Astrocyte (in vitro differentiated cells and primary cell): Measurements from ENCODE around the gene KCP. TPM values are rescaled to one million over a fixed set of nuclear protein-coding genes. Genes with fewer than 3 reads are reported as not detected.
A peak's percentile ranks its signal among the peaks of the same experiment; 100 is the strongest.

Source experiments
- DNase-seq: peaks from one replicate; pipeline ENCODE4 v3.0.0-alpha.2; 2010; ENCODE audit warnings: low read depth
- FAIRE-seq: peaks from 2 replicates; lab custom pipeline; 2011; peaks lifted over from hg19 to GRCh38; lab: Jason Lieb, UNC
- H2AFZ ChIP-seq: 2 replicates; pipeline ENCODE4 v1.6.0; 2012; ENCODE audit warnings: low read depth, low read length, inconsistent platforms
- H3K27ac ChIP-seq: 2 replicates; pipeline ENCODE4 v1.5.1; 2011; ENCODE audit warnings: low read depth, low read length, inconsistent platforms
- H3K27me3 ChIP-seq: 2 replicates; pipeline ENCODE4 v1.6.0; 2011; ENCODE audit warnings: low read length, inconsistent platforms; ENCODE audit not compliant: insufficient read depth
- H3K36me3 ChIP-seq: 2 replicates; pipeline ENCODE4 v1.5.1; 2011; ENCODE audit warnings: low read length, inconsistent platforms; ENCODE audit not compliant: insufficient read depth
- H3K4me1 ChIP-seq: 2 replicates; pipeline ENCODE4 v1.5.1; 2011; ENCODE audit warnings: low read length, inconsistent platforms; ENCODE audit not compliant: insufficient read depth
- H3K4me2 ChIP-seq: 2 replicates; pipeline ENCODE4 v1.6.0; 2012; ENCODE audit warnings: low read length, inconsistent platforms
- H3K4me3 ChIP-seq: 2 replicates; pipeline ENCODE4 v1.5.1; 2011; ENCODE audit warnings: low read depth, mild to moderate bottlenecking, low read length, inconsistent platforms; ENCODE audit not compliant: insufficient read depth
- H3K79me2 ChIP-seq: 2 replicates; pipeline ENCODE4 v1.6.0; 2012; ENCODE audit warnings: mild to moderate bottlenecking, low read length, inconsistent platforms; ENCODE audit not compliant: insufficient read depth
- H3K9ac ChIP-seq: 2 replicates; pipeline ENCODE4 v1.6.0; 2012; ENCODE audit warnings: mild to moderate bottlenecking, low read length, inconsistent platforms
- H3K9me3 ChIP-seq: 2 replicates; pipeline ENCODE4 v1.5.1; 2012; ENCODE audit warnings: low read depth, mild to moderate bottlenecking, low read length, inconsistent platforms; ENCODE audit not compliant: insufficient read depth
- H4K20me1 ChIP-seq: 2 replicates; pipeline ENCODE4 v1.6.0; 2012; ENCODE audit warnings: low read length, inconsistent platforms; ENCODE audit not compliant: insufficient read depth
- H3K27ac Mint-ChIP-seq: one replicate; pipeline ENCODE4 v1.8.0; 2021; ENCODE audit warnings: mild to moderate bottlenecking, mixed read lengths; ENCODE audit not compliant: unreplicated experiment
- H3K27me3 Mint-ChIP-seq: one replicate; pipeline ENCODE4 v1.8.0; 2021; ENCODE audit warnings: low read depth, mixed read lengths; ENCODE audit not compliant: unreplicated experiment
- H3K36me3 Mint-ChIP-seq: one replicate; pipeline ENCODE4 v1.8.0; 2021; ENCODE audit warnings: low read depth, mixed read lengths; ENCODE audit not compliant: unreplicated experiment
- H3K4me1 Mint-ChIP-seq: one replicate; pipeline ENCODE4 v1.8.0; 2021; ENCODE audit warnings: low read depth, mixed read lengths; ENCODE audit not compliant: unreplicated experiment
- H3K4me3 Mint-ChIP-seq: one replicate; pipeline ENCODE4 v1.8.0; 2021; ENCODE audit warnings: mild to moderate bottlenecking, moderate library complexity, mixed read lengths; ENCODE audit not compliant: unreplicated experiment
- H3K9me3 Mint-ChIP-seq: one replicate; pipeline ENCODE4 v1.8.0; 2021; ENCODE audit warnings: mild to moderate bottlenecking, mixed read lengths; ENCODE audit not compliant: unreplicated experiment
- CTCF ChIP-seq: IDR thresholded peaks from 2 replicates; pipeline ENCODE4 v1.5.1; 2011; ENCODE audit warnings: low read depth, mild to moderate bottlenecking, inconsistent platforms, low read length, moderate library complexity; ENCODE audit not compliant: insufficient read depth
- EZH2 ChIP-seq: IDR thresholded peaks from 2 replicates; pipeline ENCODE4 v1.6.1; 2012; ENCODE audit warnings: mild to moderate bottlenecking, low read length, inconsistent platforms; ENCODE audit not compliant: insufficient read depth
- total RNA-seq: library from RNA; stranded (reverse); gene quantifications from 2 replicates; pipeline ENCODE4 v1.2.1, GENCODE V29; 2021

Gene KCP
- total RNA-seq, 1 donor from 2014 or later: 0.20 TPM

DNA sequence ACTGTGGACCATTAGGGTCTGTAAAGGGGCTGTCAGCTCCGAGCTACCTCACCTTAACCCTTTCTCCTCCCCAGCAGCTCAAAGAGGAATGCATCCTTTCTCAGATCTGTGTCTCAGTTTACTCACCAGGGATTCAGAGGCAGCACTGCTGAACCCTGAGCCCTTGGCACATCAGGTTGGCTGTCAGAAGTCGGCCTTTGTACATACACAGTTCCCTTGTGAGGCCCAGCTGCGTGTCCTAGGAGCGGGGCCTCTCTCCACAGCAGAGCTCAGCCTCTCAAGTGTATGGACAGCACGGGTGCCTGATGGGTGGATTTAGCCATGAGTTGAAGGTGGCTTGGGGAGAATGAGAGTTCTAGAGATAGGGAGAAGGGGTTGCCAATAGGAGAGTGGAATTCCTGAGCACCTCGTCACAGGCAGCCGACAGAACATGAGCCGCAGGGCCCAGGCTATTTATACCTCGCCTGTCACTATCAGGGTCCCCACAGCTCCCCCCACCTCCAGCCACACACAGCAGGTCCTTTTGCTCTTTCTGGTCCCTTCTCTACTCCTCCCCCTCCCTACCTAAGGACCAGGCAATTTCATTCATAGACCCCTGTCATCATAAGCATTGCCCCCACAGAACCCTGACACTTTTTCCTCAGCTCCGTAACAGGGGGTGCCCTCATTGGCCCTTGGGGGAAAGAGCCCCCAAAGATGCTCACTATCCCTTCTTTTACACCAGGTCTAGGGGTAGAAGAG is 82.4 kb downstream of the KCP start:
- Histone ChIP-seq H3K36me3 (no peaks in the 10 kb centered on the region), H3K9ac (peak overlapping the region; percentile 79), H3K4me3 (peak overlapping the region; percentile 18), H3K4me2 (peak overlapping the region; percentile 79), H3K9me3 (no peaks in the 10 kb centered on the region), H4K20me1 (peaks cover 21% of the 10 kb centered on the region), H3K79me2 (peaks cover 29% of the 10 kb centered on the region), H3K27ac (peak overlapping the region; percentile 95), H3K4me1 (peaks cover 40% of the 10 kb centered on the region), H3K27me3 (no peaks in the 10 kb centered on the region), H2AFZ (peak overlapping the region; percentile 21)
- Mint-ChIP-seq H3K4me1 (peaks cover 28% of the 10 kb centered on the region), H3K4me3 (peak overlapping the region; percentile 67), H3K36me3 (no peaks in the 10 kb centered on the region), H3K27ac (peak overlapping the region; percentile 93), H3K27me3 (peaks cover 2% of the 10 kb centered on the region), H3K9me3 (no peaks in the 10 kb centered on the region)
- TF ChIP-seq EZH2: no peak
- no peak for TF ChIP-seq CTCF
- DNase-seq: peak; percentile 88
- FAIRE-seq: no peak

DNA sequence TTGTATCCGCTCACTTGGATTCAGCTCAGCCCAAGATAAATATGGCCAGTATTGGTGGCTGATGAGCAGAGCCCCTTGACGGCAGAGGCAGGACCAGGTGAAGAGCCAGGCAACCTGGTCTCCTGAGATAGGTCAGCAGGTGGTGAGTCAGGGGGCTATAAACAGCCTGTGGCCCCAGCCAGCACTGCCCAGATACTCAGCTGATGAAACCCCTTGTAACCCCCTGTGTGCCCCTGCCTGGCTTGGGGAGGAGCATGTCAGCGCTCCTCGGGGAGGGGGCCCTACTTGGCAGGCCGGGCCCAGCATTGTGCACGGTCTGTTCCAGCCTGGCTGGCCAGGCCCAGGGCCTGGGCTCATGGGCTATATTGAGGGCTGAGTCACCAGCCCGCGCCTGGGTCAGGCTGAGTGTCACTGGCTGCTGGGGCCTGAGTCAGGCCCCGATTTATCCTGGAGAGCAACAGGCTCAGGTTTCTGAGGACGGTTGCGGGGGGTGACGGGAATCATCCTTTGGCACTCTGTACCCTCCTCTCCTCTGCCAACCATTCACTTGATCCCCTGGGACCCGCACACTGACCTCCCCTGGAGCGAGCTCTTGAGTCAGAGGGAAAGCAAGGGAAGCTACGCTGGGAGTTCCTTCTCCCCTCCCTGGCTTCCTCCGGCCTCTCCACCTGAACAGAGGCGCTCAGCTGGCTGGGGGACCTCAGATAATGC is 83.1 kb downstream of the KCP start:
- TF ChIP-seq CTCF: no peak
- TF ChIP-seq EZH2: no peak
- Mint-ChIP-seq H3K9me3 (no peaks in the 10 kb centered on the region), H3K36me3 (no peaks in the 10 kb centered on the region), H3K27ac (peak overlapping the region; percentile 93), H3K27me3 (peaks cover 4% of the 10 kb centered on the region), H3K4me1 (peaks cover 28% of the 10 kb centered on the region), H3K4me3 (peak overlapping the region; percentile 60)
- H3K9me3 ChIP-seq: no peaks in the 10 kb centered on the region
- peak overlapping the region; percentile 79 for H3K4me2 ChIP-seq
- peaks cover 33% of the 10 kb centered on the region for H3K4me1 ChIP-seq
- no peaks in the 10 kb centered on the region for H3K27me3 ChIP-seq
- H3K79me2 ChIP-seq: peaks cover 21% of the 10 kb centered on the region
- no peaks in the 10 kb centered on the region for H3K36me3 ChIP-seq
- H3K4me3 ChIP-seq: peak overlapping the region; percentile 18
- H3K27ac ChIP-seq: peak overlapping the region; percentile 95
- DNase-seq (peak; percentile 69), FAIRE-seq (peak; percentile 43)
- peak overlapping the region; percentile 21 for H2AFZ ChIP-seq
- H4K20me1 ChIP-seq: peaks cover 13% of the 10 kb centered on the region
- peak overlapping the region; percentile 79 for H3K9ac ChIP-seq
